Measurements from ENCODE around the gene KLHL36. TPM values are rescaled to one million over a fixed set of nuclear protein-coding genes. Genes with fewer than 3 reads are reported as not detected.

The KLHL36 gene
- total RNA-seq, 2 donors from 2014 or later: 36.2 to 44.1 TPM

GRCh38 chr16:84608282-84608681, 40.0 kb upstream of the KLHL36 start:
- H3K4me3 ChIP-seq: no peak overlapping the region
- H3K27me3 ChIP-seq: no peaks in the 10 kb centered on the region
- no peaks in the 10 kb centered on the region for H3K9me3 ChIP-seq
- TF ChIP-seq, protein P1, sequence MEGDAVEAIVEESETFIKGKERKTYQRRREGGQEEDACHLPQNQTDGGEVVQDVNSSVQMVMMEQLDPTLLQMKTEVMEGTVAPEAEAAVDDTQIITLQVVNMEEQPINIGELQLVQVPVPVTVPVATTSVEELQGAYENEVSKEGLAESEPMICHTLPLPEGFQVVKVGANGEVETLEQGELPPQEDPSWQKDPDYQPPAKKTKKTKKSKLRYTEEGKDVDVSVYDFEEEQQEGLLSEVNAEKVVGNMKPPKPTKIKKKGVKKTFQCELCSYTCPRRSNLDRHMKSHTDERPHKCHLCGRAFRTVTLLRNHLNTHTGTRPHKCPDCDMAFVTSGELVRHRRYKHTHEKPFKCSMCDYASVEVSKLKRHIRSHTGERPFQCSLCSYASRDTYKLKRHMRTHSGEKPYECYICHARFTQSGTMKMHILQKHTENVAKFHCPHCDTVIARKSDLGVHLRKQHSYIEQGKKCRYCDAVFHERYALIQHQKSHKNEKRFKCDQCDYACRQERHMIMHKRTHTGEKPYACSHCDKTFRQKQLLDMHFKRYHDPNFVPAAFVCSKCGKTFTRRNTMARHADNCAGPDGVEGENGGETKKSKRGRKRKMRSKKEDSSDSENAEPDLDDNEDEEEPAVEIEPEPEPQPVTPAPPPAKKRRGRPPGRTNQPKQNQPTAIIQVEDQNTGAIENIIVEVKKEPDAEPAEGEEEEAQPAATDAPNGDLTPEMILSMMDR (IDR thresholded peaks at IDR 0.05): no peak
- H3K4me1 ChIP-seq: peaks cover 0 to 2% of the 10 kb centered on the region in 2 donors
- H3K27ac ChIP-seq: peak overlapping the region in 1 of 2 donors; percentile 6
- no peak for DNase-seq (ENCODE audit: low spot score)
- H3K36me3 ChIP-seq: no peaks in the 10 kb centered on the region

DNA sequence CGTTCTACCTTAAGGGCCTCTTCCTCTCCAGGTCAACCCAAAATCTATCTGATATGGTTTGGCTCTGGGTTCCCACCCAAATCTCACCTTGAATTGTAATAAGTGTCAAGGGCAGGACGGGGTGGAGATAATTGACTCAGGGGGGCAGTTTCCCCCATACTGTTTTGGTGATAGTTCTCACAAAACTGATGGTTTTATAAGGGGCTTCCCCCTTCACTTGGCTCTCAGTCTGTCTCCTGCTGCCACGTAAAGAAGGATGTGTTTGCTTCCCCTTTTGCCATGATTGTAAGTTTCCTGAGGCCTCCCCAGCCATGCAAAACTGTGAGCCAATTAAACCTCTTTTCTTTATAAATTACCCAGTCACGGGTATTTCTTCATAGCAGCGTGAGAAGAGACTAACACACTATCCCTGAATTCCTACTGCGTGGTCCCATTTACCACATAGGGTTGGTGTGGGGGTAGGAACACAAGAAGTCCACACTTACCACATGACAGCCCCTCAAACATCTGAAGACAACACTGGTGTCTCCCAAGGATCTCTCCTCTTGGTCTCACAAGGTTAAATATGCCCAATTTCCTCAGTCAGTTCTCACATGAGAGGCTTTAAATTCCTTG, 38.6 kb upstream of the KLHL36 start:
- H3K27ac ChIP-seq: no peak overlapping the region
- no peak for DNase-seq (ENCODE audit: low spot score)

GRCh38 chr16:84610376-84610775, 37.9 kb upstream of the KLHL36 start:
- no peak for DNase-seq (ENCODE audit: low spot score)
- Histone ChIP-seq H3K36me3 (no peaks in the 10 kb centered on the region), H3K4me1 (peaks cover 0 to 4% of the 10 kb centered on the region in 2 donors), H3K27me3 (no peaks in the 10 kb centered on the region), H3K9me3 (no peaks in the 10 kb centered on the region), H3K4me3 (no peak overlapping the region), H3K27ac (no peak overlapping the region)
- TF ChIP-seq, protein P1 (IDR thresholded peaks at IDR 0.05): no peak

More for the DNA sequence above, 38.6 kb upstream of the KLHL36 start:
- Histone ChIP-seq H3K9me3 (no peaks in the 10 kb centered on the region), H3K36me3 (no peaks in the 10 kb centered on the region), H3K27me3 (no peaks in the 10 kb centered on the region), H3K4me3 (no peak overlapping the region), H3K4me1 (no peaks in the 10 kb centered on the region)
- TF ChIP-seq, protein P1 (IDR thresholded peaks at IDR 0.05): no peak

GRCh38 chr16:84611041-84611440, 37.3 kb upstream of the KLHL36 start:
- TF ChIP-seq, protein P1 (IDR thresholded peaks at IDR 0.05): no peak
- peaks cover 0 to 4% of the 10 kb centered on the region in 2 donors for H3K4me1 ChIP-seq
- H3K27ac ChIP-seq: no peak overlapping the region
- no peak for DNase-seq (ENCODE audit: low spot score)
- no peaks in the 10 kb centered on the region for H3K36me3 ChIP-seq
- no peak overlapping the region for H3K4me3 ChIP-seq
- H3K9me3 ChIP-seq: no peaks in the 10 kb centered on the region
- no peaks in the 10 kb centered on the region for H3K27me3 ChIP-seq

DNA sequence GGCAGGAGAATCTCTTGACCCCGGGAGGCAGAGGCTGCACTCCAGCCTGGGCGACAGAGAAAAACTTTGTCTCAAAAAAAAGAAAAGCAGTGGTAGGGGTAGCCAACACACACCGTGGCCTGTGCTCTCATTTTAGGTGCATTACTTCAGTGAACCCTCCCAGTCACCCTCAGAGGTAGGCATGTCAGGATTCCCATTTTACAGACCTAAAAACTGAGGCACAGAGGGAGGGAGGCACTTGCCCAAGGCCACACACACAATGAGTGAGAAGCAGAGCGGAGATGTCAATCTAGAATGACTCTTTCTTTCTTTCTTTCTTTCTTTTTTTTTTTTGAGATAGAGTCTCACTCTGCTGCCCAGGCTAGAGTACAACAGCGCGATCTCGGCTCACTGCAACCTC, 35.6 kb upstream of the KLHL36 start:
- no peaks in the 10 kb centered on the region for H3K36me3 ChIP-seq
- no peak overlapping the region for H3K4me3 ChIP-seq
- no peaks in the 10 kb centered on the region for H3K9me3 ChIP-seq
- H3K4me1 ChIP-seq: peaks cover 0 to 19% of the 10 kb centered on the region in 2 donors
- H3K27ac ChIP-seq: no peak overlapping the region
- DNase-seq (ENCODE audit: low spot score): no peak
- TF ChIP-seq, protein P1 (IDR thresholded peaks at IDR 0.05): no peak
- no peaks in the 10 kb centered on the region for H3K27me3 ChIP-seq

Data from right atrium auricular region (tissue), 2 donors.